T-helper 2 cell treated with Interferon-gamma antibody and Interleukin-4, amounts not matched to agents 5 μg/mL and 100 μg/mL, for 36 hours (primary cell): ENCODE data around the gene OR51D1.

ENCODE experiments used
- DNase-seq: peaks from one replicate; pipeline ENCODE4 v3.0.0; 2021; ENCODE audit warnings: low spot score
- H3K27ac Mint-ChIP-seq: one replicate; pipeline ENCODE4 v1.8.0; 2021; ENCODE audit warnings: mild to moderate bottlenecking, mixed read lengths
- H3K27me3 Mint-ChIP-seq: one replicate; pipeline ENCODE4 v1.8.0; 2021; ENCODE audit warnings: low read depth, mixed read lengths
- H3K36me3 Mint-ChIP-seq: one replicate; pipeline ENCODE4 v1.8.0; 2021; ENCODE audit warnings: low read depth, mixed read lengths
- H3K4me1 Mint-ChIP-seq: one replicate; pipeline ENCODE4 v1.8.0; 2021; ENCODE audit warnings: low read depth, mixed read lengths
- H3K4me3 Mint-ChIP-seq: one replicate; pipeline ENCODE4 v1.8.0; 2022; ENCODE audit warnings: mild to moderate bottlenecking, moderate library complexity, mixed read lengths
- H3K9me3 Mint-ChIP-seq: one replicate; pipeline ENCODE4 v1.8.0; 2021; ENCODE audit warnings: mixed read lengths

OR51D1 gene

DNA sequence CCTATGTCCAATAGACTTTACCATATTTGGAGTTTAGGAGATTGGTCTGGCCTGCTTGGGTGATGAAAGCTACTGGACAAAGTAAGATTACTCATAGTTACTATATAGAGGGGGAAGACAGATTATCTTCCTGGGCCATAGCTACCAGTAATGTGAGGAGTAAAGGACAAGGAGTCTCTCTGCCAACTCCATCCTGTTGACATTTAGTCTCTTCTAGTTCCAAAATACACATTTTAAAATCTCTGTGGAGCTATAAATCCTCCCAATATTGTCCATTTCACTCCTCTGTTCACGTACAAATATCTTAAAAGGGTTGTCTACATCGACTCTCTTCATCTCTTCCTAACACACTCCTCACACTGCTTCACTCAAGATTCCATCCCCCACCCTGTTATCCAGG lies 1.1 kb upstream of the OR51D1 start:
- H3K27me3 Mint-ChIP-seq: peaks cover 9% of the 10 kb centered on the region
- no peak overlapping the region for H3K27ac Mint-ChIP-seq
- H3K9me3 Mint-ChIP-seq: no peaks in the 10 kb centered on the region
- no peaks in the 10 kb centered on the region for H3K4me1 Mint-ChIP-seq
- DNase-seq: no peak
- no peaks in the 10 kb centered on the region for H3K36me3 Mint-ChIP-seq
- H3K4me3 Mint-ChIP-seq: no peak overlapping the region

DNA sequence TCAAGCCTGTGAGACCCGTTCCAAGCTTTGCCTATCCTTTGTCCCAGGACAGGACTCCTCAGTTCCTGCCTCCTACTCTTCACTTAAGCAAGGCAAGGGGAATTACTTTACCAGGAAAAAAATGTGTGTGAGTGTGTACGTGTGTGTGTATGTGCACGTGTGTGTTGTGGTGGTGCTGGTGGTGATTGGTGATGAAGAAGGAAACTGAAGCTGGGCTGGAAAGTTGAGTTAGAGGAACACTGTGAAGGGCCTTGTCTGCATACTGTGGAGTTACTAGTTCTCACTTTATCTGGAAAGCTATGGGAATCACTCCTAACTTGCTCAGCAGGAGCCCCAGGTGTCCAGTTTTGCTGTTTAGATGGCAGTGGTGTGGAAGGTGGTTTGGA lies 378 bp downstream of the OR51D1 start:
- Mint-ChIP-seq H3K36me3 (no peaks in the 10 kb centered on the region), H3K9me3 (no peaks in the 10 kb centered on the region), H3K27me3 (peaks cover 1% of the 10 kb centered on the region), H3K27ac (no peak overlapping the region), H3K4me3 (no peak overlapping the region), H3K4me1 (no peaks in the 10 kb centered on the region)
- no peak for DNase-seq

DNA sequence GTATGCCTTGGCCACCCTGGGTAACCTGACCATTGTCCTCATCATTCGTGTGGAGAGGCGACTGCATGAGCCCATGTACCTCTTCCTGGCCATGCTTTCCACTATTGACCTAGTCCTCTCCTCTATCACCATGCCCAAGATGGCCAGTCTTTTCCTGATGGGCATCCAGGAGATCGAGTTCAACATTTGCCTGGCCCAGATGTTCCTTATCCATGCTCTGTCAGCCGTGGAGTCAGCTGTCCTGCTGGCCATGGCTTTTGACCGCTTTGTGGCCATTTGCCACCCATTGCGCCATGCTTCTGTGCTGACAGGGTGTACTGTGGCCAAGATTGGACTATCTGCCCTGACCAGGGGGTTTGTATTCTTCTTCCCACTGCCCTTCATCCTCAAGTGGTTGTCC lies 2.7 kb downstream of the OR51D1 start:
- no peak for DNase-seq
- Mint-ChIP-seq H3K27me3 (no peaks in the 10 kb centered on the region), H3K36me3 (no peaks in the 10 kb centered on the region), H3K4me1 (no peaks in the 10 kb centered on the region), H3K9me3 (no peaks in the 10 kb centered on the region), H3K27ac (no peak overlapping the region), H3K4me3 (no peak overlapping the region)

DNA sequence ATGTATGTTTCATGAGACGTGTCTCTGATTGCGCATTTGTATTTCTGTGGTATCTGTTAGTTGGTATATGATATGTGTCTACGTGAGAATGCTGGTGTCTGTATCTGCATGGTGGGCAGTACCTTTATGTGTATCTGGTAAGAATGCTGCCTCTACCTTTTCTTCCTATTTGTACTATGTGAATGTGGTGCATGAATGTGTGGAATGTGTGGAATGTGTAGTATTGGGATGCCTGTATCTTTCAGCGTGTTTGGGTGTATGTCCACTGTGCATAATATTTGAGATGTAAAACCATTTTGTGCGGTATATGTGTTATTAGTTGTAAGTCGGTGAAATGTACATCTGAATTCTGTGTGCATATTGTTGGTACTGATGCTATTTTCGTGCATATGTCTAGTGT lies 4.2 kb downstream of the OR51D1 start:
- Mint-ChIP-seq H3K9me3 (no peaks in the 10 kb centered on the region), H3K36me3 (no peaks in the 10 kb centered on the region), H3K27me3 (no peaks in the 10 kb centered on the region), H3K4me3 (no peak overlapping the region), H3K27ac (no peak overlapping the region), H3K4me1 (no peaks in the 10 kb centered on the region)
- no peak for DNase-seq

DNA sequence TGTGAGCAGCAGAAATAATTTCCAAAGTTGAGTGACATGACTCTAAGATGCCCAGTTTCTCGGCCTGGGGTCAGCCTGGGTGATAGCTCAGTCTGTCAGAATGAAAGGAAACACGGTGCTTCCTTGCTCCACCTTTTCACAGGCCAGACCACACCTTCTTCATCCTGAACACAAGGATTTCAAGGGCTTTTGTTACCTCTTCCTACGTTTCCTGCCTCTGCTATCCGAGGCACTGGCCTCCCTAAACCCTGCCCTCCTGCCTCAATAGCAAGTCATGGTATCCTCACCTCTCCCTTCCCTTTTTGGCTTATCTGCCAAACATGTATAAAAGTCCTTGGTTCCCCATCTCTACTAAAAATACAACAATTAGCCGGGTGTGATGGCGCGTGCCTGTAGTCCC lies 4.8 kb downstream of the OR51D1 start:
- no peaks in the 10 kb centered on the region for H3K4me1 Mint-ChIP-seq

DNA sequence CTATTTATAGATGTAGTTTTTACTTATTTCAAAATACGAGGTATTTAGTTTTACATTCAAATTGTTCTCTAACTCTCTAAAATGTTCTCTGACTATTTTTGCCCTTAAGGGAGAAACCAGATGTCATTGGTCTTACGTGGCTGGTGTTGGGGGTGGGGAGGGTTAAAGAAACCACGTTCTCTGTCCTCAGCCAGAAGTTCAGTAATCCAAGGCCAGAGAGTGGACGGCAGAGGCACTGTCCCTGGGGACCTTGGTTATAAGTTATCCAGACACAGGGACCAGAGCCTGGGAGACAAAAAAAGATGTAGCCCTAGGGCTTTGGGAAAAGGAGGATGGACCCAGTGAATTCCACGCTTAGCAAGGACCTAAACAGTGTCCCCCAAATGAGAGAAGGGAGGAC lies 5.8 kb downstream of the OR51D1 start:
- Mint-ChIP-seq H3K9me3 (no peaks in the 10 kb centered on the region), H3K27me3 (no peaks in the 10 kb centered on the region), H3K4me3 (no peak overlapping the region), H3K27ac (no peak overlapping the region), H3K4me1 (no peaks in the 10 kb centered on the region), H3K36me3 (no peaks in the 10 kb centered on the region)
- no peak for DNase-seq

More for the DNA sequence above, 4.8 kb downstream of the OR51D1 start:
- H3K4me3 Mint-ChIP-seq: no peak overlapping the region
- H3K9me3 Mint-ChIP-seq: no peaks in the 10 kb centered on the region
- no peak overlapping the region for H3K27ac Mint-ChIP-seq
- no peaks in the 10 kb centered on the region for H3K27me3 Mint-ChIP-seq
- no peaks in the 10 kb centered on the region for H3K36me3 Mint-ChIP-seq
- DNase-seq: no peak

DNA sequence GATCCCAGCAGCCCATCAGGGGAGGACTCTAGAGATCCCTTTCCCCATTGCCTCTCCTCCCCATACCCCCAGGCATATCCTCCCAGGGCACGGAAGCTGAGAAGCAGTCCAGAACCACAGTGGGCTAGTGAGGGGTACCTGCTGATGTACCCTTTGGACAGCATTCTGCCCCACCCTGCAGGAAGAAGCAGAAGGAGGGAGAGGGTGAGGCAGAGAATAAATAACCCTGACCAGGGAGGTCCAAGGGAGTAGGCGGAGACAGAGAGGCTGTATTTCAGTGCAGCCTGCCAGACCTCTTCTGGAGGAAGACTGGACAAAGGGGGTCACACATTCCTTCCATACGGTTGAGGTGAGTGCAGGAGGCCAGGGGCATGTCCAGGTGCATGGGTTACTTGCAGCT lies 6.4 kb downstream of the OR51D1 start, which contains the start of gene OR51E1:
Gene OR51E1 (plus strand): TSS at position 301 of the 400 bp plus-strand sequence. CDS start 8,545 bp downstream, outside the sequence.
- H3K36me3 Mint-ChIP-seq: no peaks in the 10 kb centered on the region
- DNase-seq: no peak
- H3K4me1 Mint-ChIP-seq: no peaks in the 10 kb centered on the region
- no peak within 1 kb of the TSS for H3K27ac Mint-ChIP-seq
- no peak within 1 kb of the TSS for H3K4me3 Mint-ChIP-seq
- no peaks in the 10 kb centered on the region for H3K9me3 Mint-ChIP-seq
- no peaks in the 10 kb centered on the region for H3K27me3 Mint-ChIP-seq

DNA sequence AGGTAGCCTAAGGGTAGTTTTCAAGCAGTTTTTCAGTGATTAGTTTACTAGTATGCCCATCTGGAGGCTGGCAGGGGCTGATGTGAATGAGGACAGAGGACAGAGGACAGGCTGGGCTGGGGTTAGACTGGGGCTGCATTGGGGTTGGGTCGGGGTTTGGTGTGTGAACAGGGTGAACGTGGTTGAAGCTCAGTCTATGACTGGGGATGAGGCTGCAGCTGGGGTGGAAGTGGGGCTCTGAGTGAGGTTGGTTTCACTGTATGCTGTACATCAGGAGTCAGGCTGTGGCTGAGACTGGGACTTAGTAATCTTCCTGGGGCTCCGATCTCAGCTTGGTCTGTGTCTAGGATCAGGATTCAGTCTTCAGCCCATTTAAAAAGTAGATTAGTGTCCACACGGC lies 7.0 kb downstream of the OR51D1 start:
- Mint-ChIP-seq H3K27me3 (no peaks in the 10 kb centered on the region), H3K9me3 (no peaks in the 10 kb centered on the region), H3K4me1 (no peaks in the 10 kb centered on the region)

DNA sequence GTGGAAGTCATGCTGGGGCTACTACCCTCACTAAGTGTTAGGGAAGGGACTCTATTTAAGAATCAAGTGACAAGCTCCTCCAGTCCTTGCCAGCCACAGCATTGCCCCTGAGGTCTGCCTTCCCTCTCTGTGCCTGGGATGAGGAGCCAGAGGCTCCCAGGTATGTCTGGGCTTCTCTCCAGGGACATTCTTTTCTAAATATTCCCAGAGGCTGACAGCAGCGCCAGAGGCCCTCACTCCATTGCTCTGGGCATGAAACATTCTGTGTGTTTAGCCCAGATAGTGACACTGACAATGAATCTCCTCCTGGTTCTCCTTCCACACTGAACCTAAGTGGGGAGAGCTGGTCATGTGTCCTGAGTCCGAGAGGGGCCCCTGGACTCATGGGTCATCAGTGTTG lies 8.7 kb downstream of the OR51D1 start:
- Mint-ChIP-seq H3K4me3 (no peak overlapping the region), H3K9me3 (no peaks in the 10 kb centered on the region), H3K27ac (no peak overlapping the region), H3K27me3 (peaks cover 4% of the 10 kb centered on the region), H3K36me3 (no peaks in the 10 kb centered on the region), H3K4me1 (no peaks in the 10 kb centered on the region)
- DNase-seq: no peak

More for the DNA sequence above, 7.0 kb downstream of the OR51D1 start:
- H3K4me3 Mint-ChIP-seq: no peak overlapping the region
- H3K36me3 Mint-ChIP-seq: no peaks in the 10 kb centered on the region
- no peak for DNase-seq
- no peak overlapping the region for H3K27ac Mint-ChIP-seq

DNA sequence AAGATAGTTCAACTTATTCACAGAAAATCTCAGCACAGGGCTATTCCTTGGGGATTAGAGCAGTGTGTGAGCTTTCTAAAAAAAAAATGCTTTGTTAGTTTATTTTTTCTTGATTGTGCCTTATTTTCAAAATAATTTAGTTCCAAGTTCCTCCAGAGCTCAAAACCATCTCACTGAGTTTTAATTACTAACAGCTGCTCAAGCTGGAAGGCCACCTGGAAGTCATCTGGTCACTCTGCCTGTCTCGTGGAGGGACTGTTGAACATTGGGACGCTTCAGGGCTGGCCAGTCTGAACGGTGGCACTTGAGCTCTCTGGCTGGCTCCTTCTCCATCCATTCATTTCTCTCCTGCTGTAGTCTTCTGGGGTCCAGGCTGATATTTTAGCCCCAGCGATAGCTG lies 10.5 kb downstream of the OR51D1 start:
- H3K9me3 Mint-ChIP-seq: no peaks in the 10 kb centered on the region
- no peak overlapping the region for H3K4me3 Mint-ChIP-seq
- no peak for DNase-seq
- no peaks in the 10 kb centered on the region for H3K4me1 Mint-ChIP-seq
- peaks cover 4% of the 10 kb centered on the region for H3K27me3 Mint-ChIP-seq
- H3K27ac Mint-ChIP-seq: no peak overlapping the region
- H3K36me3 Mint-ChIP-seq: no peaks in the 10 kb centered on the region

DNA sequence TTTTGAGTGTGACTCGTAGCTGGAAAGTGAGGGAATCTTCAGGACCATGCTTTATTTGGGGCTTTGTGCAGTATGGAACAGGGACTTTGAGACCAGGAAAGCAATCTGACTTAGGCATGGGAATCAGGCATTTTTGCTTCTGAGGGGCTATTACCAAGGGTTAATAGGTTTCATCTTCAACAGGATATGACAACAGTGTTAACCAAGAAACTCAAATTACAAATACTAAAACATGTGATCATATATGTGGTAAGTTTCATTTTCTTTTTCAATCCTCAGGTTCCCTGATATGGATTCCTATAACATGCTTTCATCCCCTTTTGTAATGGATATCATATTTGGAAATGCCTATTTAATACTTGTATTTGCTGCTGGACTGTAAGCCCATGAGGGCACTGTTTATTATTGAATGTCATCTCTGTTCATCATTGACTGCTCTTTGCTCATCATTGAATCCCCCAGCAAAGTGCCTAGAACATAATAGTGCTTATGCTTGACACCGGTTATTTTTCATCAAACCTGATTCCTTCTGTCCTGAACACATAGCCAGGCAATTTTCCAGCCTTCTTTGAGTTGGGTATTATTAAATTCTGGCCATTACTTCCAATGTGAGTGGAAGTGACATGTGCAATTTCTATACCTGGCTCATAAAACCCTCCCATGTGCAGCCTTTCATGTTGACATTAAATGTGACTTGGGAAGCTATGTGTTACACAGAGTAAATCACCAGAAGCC lies 17.5 kb downstream of the OR51D1 start:
- Mint-ChIP-seq H3K4me1 (peaks cover 3% of the 10 kb centered on the region), H3K27ac (no peak overlapping the region), H3K9me3 (no peaks in the 10 kb centered on the region), H3K4me3 (no peak overlapping the region), H3K27me3 (peaks cover 4% of the 10 kb centered on the region), H3K36me3 (no peaks in the 10 kb centered on the region)
- no peak for DNase-seq

DNA sequence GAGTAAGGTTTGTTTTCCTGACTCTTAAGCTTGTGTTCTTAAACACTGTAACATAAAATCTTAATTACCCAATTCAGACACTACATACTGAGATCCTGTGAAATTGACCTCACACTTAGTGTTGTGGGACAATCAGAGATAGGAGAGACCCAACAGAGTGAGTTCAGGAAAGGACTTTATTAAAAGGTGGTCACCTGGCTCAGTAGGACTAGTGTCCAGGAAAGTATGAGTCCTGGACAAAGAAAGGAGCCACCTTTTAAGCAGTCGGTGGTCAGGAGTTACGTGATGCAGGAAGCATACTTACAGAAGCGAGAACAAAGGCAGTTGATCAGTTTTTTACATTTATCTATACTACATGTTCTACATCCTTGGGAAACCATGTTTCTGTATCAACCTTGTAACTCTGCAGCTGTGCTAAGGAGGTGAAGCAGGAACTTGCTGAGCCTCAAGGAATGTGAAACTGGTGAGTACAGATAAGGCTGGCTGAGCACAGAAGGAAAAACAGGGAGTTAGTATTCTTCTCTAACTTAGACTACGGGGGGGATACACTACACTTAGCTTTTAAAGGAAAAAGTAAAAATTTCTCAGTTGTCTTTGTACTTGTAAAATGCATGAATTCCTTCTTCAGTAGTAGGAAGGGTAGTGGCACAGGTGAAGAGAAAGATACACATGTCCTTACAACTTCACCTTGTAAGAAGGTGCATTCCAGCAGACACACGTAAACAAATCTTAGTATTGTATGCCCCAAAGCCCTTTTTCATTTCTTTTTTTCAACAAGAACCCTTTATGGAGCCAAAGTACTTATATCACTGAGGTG lies 21.6 kb downstream of the OR51D1 start:
- H3K27ac Mint-ChIP-seq: no peak overlapping the region
- no peaks in the 10 kb centered on the region for H3K36me3 Mint-ChIP-seq
- no peak overlapping the region for H3K4me3 Mint-ChIP-seq
- peaks cover 3% of the 10 kb centered on the region for H3K4me1 Mint-ChIP-seq
- peaks cover 2% of the 10 kb centered on the region for H3K27me3 Mint-ChIP-seq
- H3K9me3 Mint-ChIP-seq: no peaks in the 10 kb centered on the region
- DNase-seq: no peak

DNA sequence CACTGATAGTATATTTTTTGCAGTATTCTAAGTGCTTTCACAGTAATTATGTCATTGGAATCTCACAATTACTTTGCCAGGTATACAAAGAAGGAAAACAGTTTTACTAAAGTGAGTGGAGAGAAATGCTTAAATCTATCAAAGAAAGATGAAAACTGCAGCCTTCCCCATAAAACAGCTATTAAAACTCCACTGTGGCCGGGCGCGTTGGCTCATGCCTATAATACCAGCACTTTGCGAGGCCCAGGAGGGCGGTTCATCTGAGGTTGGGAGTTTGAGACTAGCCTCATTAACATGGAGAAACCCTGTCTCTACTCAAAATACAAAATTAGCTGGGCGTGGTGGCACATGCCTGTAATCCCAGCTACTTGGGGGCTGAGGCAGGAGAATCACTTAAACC lies 25.6 kb downstream of the OR51D1 start:
- Mint-ChIP-seq H3K36me3 (no peaks in the 10 kb centered on the region), H3K4me3 (no peak overlapping the region), H3K9me3 (no peaks in the 10 kb centered on the region), H3K27ac (no peak overlapping the region), H3K27me3 (peaks cover 2% of the 10 kb centered on the region), H3K4me1 (no peaks in the 10 kb centered on the region)
- no peak for DNase-seq

DNA sequence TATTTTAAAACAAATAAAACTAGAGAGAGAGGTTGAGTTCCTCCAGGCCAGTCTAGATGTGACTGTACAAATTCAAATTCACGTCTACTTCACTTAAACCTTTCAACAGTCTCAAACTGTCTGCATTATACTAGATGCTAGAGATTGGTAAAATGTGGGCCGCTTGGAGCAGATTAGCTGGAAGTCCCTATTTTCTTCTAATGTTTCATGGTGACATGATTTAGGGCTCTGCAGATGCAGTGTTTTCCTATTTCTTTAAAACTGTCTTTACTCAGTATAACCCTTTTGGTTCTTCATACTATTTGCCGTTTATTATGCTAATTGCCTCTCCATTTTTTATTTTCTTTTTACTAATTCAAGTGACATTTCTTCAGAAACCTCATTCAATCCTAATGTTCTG lies 26.9 kb downstream of the OR51D1 start:
- DNase-seq: no peak
- no peaks in the 10 kb centered on the region for H3K9me3 Mint-ChIP-seq
- no peaks in the 10 kb centered on the region for H3K4me1 Mint-ChIP-seq
- no peak overlapping the region for H3K27ac Mint-ChIP-seq
- H3K4me3 Mint-ChIP-seq: no peak overlapping the region
- no peaks in the 10 kb centered on the region for H3K36me3 Mint-ChIP-seq
- peaks cover 2% of the 10 kb centered on the region for H3K27me3 Mint-ChIP-seq
